ENCODE measurements around the gene SLC10A7. TPM values are rescaled to one million over a fixed set of nuclear protein-coding genes. Genes with fewer than 3 reads are reported as not detected.

Gene SLC10A7
- total and polyA plus RNA-seq, 2 of the 13 experiments (the other 11 are each of a cell fraction or from before 2014, with no cell fraction given): 18.5 to 18.8 TPM

- TF ChIP-seq ZBTB4 (CRISPR knock-in tag; IDR thresholded peaks at IDR 0.05; ENCODE audit: borderline replicate concordance): no peak
Measured at GRCh38 chr4:146389561-146389960, 132.2 kb downstream of the SLC10A7 start (continued).

- in situ Hi-C loops (cut with HindIII; ENCODE audit: extremely low pct_ligation_motif_present, low pct_unique_long_range_greater_than_20kb): no loop called here
- TF ChIP-seq ZNF468 (CRISPR knock-in tag; IDR thresholded peaks at IDR 0.05) (no peak), SNAPC4 (CRISPR knock-in tag; IDR thresholded peaks at IDR 0.05) (no peak), TSC22D2 (CRISPR knock-in tag; IDR thresholded peaks at IDR 0.05; ENCODE audit: borderline replicate concordance) (no peak), MED1 (CRISPR knock-in tag; IDR thresholded peaks at IDR 0.05) (no peak), SIN3A (IDR thresholded peaks at IDR 0.05; ENCODE audit: borderline replicate concordance, low read depth, low read length) (no peak), EEA1 (CRISPR knock-in tag; IDR thresholded peaks at IDR 0.05; ENCODE audit: borderline replicate concordance) (no peak), HMGXB4 (CRISPR knock-in tag; IDR thresholded peaks at IDR 0.05; ENCODE audit: borderline replicate concordance in 1 of 2, low read depth in 1 of 2) (no peak), KDM5A (IDR thresholded peaks at IDR 0.05; ENCODE audit: borderline replicate concordance, low read length) (no peak), TEAD3 (CRISPR knock-in tag; optimal IDR thresholded peaks at IDR 0.05; ENCODE audit: borderline replicate concordance) (no peak), POGZ (CRISPR knock-in tag; IDR thresholded peaks at IDR 0.05) (no peak), MLX (CRISPR knock-in tag; IDR thresholded peaks at IDR 0.05) (no peak)
Measured at GRCh38 chr4:146382194-146382593, 139.5 kb downstream of the SLC10A7 start.

More at GRCh38 chr4:146382194-146382593, 139.5 kb downstream of the SLC10A7 start:
- DNase-seq (ENCODE audit: low spot score) (no peak), ATAC-seq (no peak), FAIRE-seq (no peak)
- no peak overlapping the region for H3K4me3 ChIP-seq (replicated peaks in 1 of 3; ENCODE audit: insufficient read depth in 1 of 3, low read depth in 2 of 3, low read length in 3 of 3)
- no TSS peak for BruUV-seq (replicated peaks)
- H3K9ac ChIP-seq (ENCODE audit: insufficient read depth, low read depth, low read length): no peak overlapping the region
- no peaks in the 10 kb centered on the region for H3K27me3 ChIP-seq (ENCODE audit: control insufficient read depth in 1 of 2, insufficient read depth in 2 of 2, low read length in 2 of 2)
- POLR2A ChIA-PET: no interaction called here
- H3K4me1 ChIP-seq (ENCODE audit: insufficient read depth, low read length): peaks cover 10% of the 10 kb centered on the region
- H4K20me1 ChIP-seq (ENCODE audit: insufficient read depth, low read length): no peaks in the 10 kb centered on the region
- H3K9me3 ChIP-seq (ENCODE audit: low read length): no peaks in the 10 kb centered on the region
- no peak overlapping the region for H3K27ac ChIP-seq (ENCODE audit: extremely low read length, insufficient read depth, low read length)
- no peak overlapping the region for H3K4me2 ChIP-seq (ENCODE audit: low read depth, low read length)
- intact Hi-C loops (cut with micrococcal nuclease; ENCODE audit: unreplicated experiment): no loop called here
- H3K36me3 ChIP-seq (replicated peaks in 1 of 2; ENCODE audit: control insufficient read depth in 1 of 2, insufficient read depth in 2 of 2, low read length in 2 of 2): no peaks in the 10 kb centered on the region
- CTCF ChIA-PET (ENCODE audit: low intra/inter-chr PET ratio, low total read pairs): no interaction called here
- no peaks in the 10 kb centered on the region for H3K79me2 ChIP-seq (ENCODE audit: insufficient read depth, low read length)
- WGBS (ENCODE audit: low lambda C conversion rate): 88% methylated on average over 1 of the region's 1 CpG
- no peak overlapping the region for H2AFZ ChIP-seq (ENCODE audit: low read length)

All from HepG2 (cell line).